Uterus (tissue), 4 donors: ENCODE results near the gene VPS26B. TPM values are rescaled to one million over a fixed set of nuclear protein-coding genes. Genes with fewer than 3 reads are reported as not detected.

Experiments used
- DNase-seq, 2 donors: peaks; one replicate each; pipeline ENCODE4 v3.0.0-alpha.2; 2019 to 2020
- H3K27ac ChIP-seq, 2 donors: fragments of 200-600 bp; sonication (generic); 1 replicate in 1 of 2; 2 replicates in 1 of 2; pipeline ENCODE4 v1.5.1; 2016 to 2018
- H3K27me3 ChIP-seq, 2 donors: fragments of 200-600 bp; sonication (generic); one replicate each; pipeline ENCODE4 v1.5.1; 2018 to 2019; ENCODE audit warnings: control low read depth in 1 of 2
- H3K36me3 ChIP-seq, 2 donors: fragments of 200-600 bp; sonication (generic); one replicate each; pipeline ENCODE4 v1.5.1; 2019; ENCODE audit warnings: control low read depth in 1 of 2
- H3K4me1 ChIP-seq, 2 donors: fragments of 200-600 bp; sonication (generic); one replicate each; pipeline ENCODE4 v1.5.1; 2018 to 2019; ENCODE audit warnings: control low read depth in 1 of 2
- H3K4me3 ChIP-seq, 2 donors: fragments of 200-600 bp; sonication (generic); 1 replicate in 1 of 2; 2 replicates in 1 of 2; pipeline ENCODE4 v1.5.1; 2018 to 2019; ENCODE audit warnings: mild to moderate bottlenecking in 1 of 2
- H3K9me3 ChIP-seq, 2 donors: fragments of 200-600 bp; sonication (generic); one replicate each; pipeline ENCODE4 v1.5.1; 2019; ENCODE audit warnings: control low read depth in 1 of 2
- CTCF ChIP-seq, 4 experiments: fragments of 200-600 bp in 2 of 4; fragments of 450-650 bp in 2 of 4; sonication (generic) in 2 of 4; IDR thresholded peaks; one replicate each; pipeline ENCODE4 v1.5.1; 2016 to 2019; ENCODE audit warnings: antibody characterized with exemption in 4 of 4, mild to moderate bottlenecking in 2 of 4, moderate library complexity in 1 of 4
- POLR2A ChIP-seq, 2 donors: fragments of 450-650 bp; IDR thresholded peaks; one replicate each; pipeline ENCODE4 v1.6.1; 2016; ENCODE audit warnings: antibody characterized with exemption in 2 of 2, mild to moderate bottlenecking in 1 of 2, moderate library complexity in 1 of 2
- intact Hi-C: fragments of 100-400 bp; cut with DNase I; formaldehyde crosslinking; loops from one replicate; pipeline ENCODE4 v1.15.1; 2023; ENCODE audit warnings: low total_unique reads
- total RNA-seq, 4 donors: library from RNA; depleted of rRNA in 3 of 4; stranded (reverse); fragments of >200 nt in 3 of 4; gene quantifications; one replicate each; pipeline versions ENCODE4 v1.1.0 to v1.2.4, GENCODE V29; 2014 to 2023
- donor health status: DM: yes; HTN: yes; CAD: no.

The VPS26B gene
- total RNA-seq, 4 donors from 2014 or later, result 10.6 to 46.5 (median 39.8) TPM

DNA sequence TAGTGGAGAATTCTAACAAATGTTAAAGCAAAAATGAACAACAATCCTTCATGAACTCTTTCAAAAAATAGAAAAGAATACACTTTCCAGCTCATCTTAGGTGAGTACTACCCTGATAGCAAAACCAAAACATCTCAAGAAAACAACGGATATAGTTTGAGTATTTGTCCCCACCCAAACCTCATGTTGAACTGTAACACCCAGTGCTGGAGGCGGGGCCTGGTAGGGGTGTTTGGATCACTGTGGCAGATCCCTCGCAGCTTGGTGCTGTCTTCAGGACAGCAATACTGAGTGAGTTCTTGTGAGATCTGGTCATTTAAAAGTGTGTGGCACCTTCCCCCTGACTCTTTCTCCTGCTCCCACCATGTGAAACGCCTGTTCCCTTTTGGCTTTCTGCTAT lies 27.7 kb upstream of the VPS26B start:
- intact Hi-C loops, result no loop called here
- Histone ChIP-seq H3K9me3 (no peaks in the 10 kb centered on the region), H3K4me1 (no peaks in the 10 kb centered on the region), H3K27ac (no peak overlapping the region), H3K27me3 (no peaks in the 10 kb centered on the region), H3K36me3 (no peaks in the 10 kb centered on the region), H3K4me3 (no peak overlapping the region)
- TF ChIP-seq CTCF (IDR thresholded peaks at IDR 0.05) (no peak), POLR2A (IDR thresholded peaks at IDR 0.05) (no peak)
- no peak for DNase-seq

DNA sequence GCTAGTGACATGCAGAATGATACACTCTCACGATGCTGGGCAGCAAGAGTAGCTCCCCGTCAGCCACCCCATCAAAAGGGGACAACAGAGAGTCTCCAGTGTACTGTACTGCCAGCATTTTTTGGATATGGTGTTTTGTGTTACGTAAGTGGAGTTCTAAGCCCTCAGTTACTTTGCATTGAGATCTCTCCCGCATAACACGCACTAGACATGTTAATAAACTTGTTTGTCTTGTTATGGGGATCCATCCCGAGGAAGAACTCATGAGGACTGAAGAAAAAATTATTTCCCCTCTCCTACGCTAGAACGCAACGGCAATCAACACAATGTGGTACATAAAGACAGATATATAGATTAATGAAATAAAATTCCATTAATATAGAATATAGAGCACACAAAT lies 24.9 kb upstream of the VPS26B start:
- Histone ChIP-seq H3K9me3 (no peaks in the 10 kb centered on the region), H3K27ac (no peak overlapping the region), H3K4me1 (no peaks in the 10 kb centered on the region), H3K36me3 (no peaks in the 10 kb centered on the region), H3K4me3 (no peak overlapping the region), H3K27me3 (no peaks in the 10 kb centered on the region)
- DNase-seq, result no peak
- intact Hi-C loops, result no loop called here
- TF ChIP-seq CTCF (IDR thresholded peaks at IDR 0.05), result no peak
- TF ChIP-seq POLR2A (IDR thresholded peaks at IDR 0.05), result no peak

- H3K36me3 ChIP-seq, result no peaks in the 10 kb centered on the region
These were observed 23.8 kb upstream of the VPS26B start for GRCh38 chr11:134200688-134201087.

GRCh38 chr11:134202661-134203060 lies 21.8 kb upstream of the VPS26B start:
- no peaks in the 10 kb centered on the region for H3K9me3 ChIP-seq
- intact Hi-C loops, result no loop called here
- no peak overlapping the region for H3K27ac ChIP-seq
- no peaks in the 10 kb centered on the region for H3K36me3 ChIP-seq
- TF ChIP-seq CTCF (IDR thresholded peaks at IDR 0.05) (no peak), POLR2A (IDR thresholded peaks at IDR 0.05) (no peak)
- no peaks in the 10 kb centered on the region for H3K4me1 ChIP-seq
- DNase-seq, result no peak
- H3K4me3 ChIP-seq, result no peak overlapping the region
- H3K27me3 ChIP-seq, result no peaks in the 10 kb centered on the region

More at GRCh38 chr11:134200688-134201087, 23.8 kb upstream of the VPS26B start:
- intact Hi-C loops, result no loop called here
- no peak overlapping the region for H3K27ac ChIP-seq
- DNase-seq, result no peak
- H3K4me3 ChIP-seq, result no peak overlapping the region
- H3K4me1 ChIP-seq, result no peaks in the 10 kb centered on the region
- H3K9me3 ChIP-seq, result no peaks in the 10 kb centered on the region
- H3K27me3 ChIP-seq, result no peaks in the 10 kb centered on the region
- TF ChIP-seq POLR2A (IDR thresholded peaks at IDR 0.05), result no peak
- TF ChIP-seq CTCF (IDR thresholded peaks at IDR 0.05), result no peak

- DNase-seq, result no peak
- H3K4me1 ChIP-seq, result no peaks in the 10 kb centered on the region
- no peaks in the 10 kb centered on the region for H3K9me3 ChIP-seq
- H3K4me3 ChIP-seq, result no peak overlapping the region
- intact Hi-C loops, result no loop called here
- no peaks in the 10 kb centered on the region for H3K36me3 ChIP-seq
- no peak overlapping the region for H3K27ac ChIP-seq
- H3K27me3 ChIP-seq, result no peaks in the 10 kb centered on the region
- TF ChIP-seq CTCF (IDR thresholded peaks at IDR 0.05), result no peak
- no peak for TF ChIP-seq POLR2A (IDR thresholded peaks at IDR 0.05)
These were observed 18.7 kb upstream of the VPS26B start for GRCh38 chr11:134205729-134206128.
